H9 (cell line): ENCODE measurements around the gene DHRS7B. TPM values are rescaled to one million over a fixed set of nuclear protein-coding genes. Genes with fewer than 3 reads are reported as not detected.

Experiments
- DNase-seq: peaks from one replicate; pipeline ENCODE4 v3.0.0-alpha.2; 2017
- H2AFZ ChIP-seq: one replicate; pipeline ENCODE4 v1.6.1; 2013; ENCODE audit warnings: mild to moderate bottlenecking, low read length, control low read depth, moderate library complexity
- H2AK5ac ChIP-seq: 2 replicates; pipeline ENCODE4 v1.6.1; 2013; ENCODE audit warnings: low read length, control low read depth, mixed read lengths; ENCODE audit not compliant: insufficient read length
- H2BK120ac ChIP-seq: one replicate; pipeline ENCODE4 v1.6.1; 2013; ENCODE audit warnings: low read depth, mild to moderate bottlenecking, low read length, control low read depth, inconsistent platforms; ENCODE audit not compliant: poor library complexity, severe bottlenecking
- H2BK12ac ChIP-seq: 2 replicates; pipeline ENCODE4 v1.6.1; 2013; ENCODE audit warnings: low read length, control low read depth, mixed read lengths, low read depth; ENCODE audit not compliant: insufficient read length
- H2BK15ac ChIP-seq: 2 replicates; pipeline ENCODE4 v1.6.1; 2013; ENCODE audit warnings: low read depth, low read length, control low read depth
- H2BK20ac ChIP-seq: one replicate; pipeline ENCODE4 v1.6.1; 2013; ENCODE audit warnings: low read depth, mild to moderate bottlenecking, low read length, control low read depth, inconsistent platforms; ENCODE audit not compliant: poor library complexity, severe bottlenecking
- H2BK5ac ChIP-seq: 2 replicates; pipeline ENCODE4 v1.6.1; 2013; ENCODE audit warnings: low read length, control low read depth, mixed read lengths; ENCODE audit not compliant: insufficient read length
- H3K14ac ChIP-seq: 2 replicates; pipeline ENCODE4 v1.6.1; 2013; ENCODE audit warnings: low read length, control low read depth; ENCODE audit not compliant: insufficient read depth
- H3K18ac ChIP-seq: 2 replicates; pipeline ENCODE4 v1.6.1; 2013; ENCODE audit warnings: low read depth, mild to moderate bottlenecking, mixed read lengths, low read length, control low read depth; ENCODE audit not compliant: insufficient read length
- H3K23ac ChIP-seq: 2 replicates; pipeline ENCODE4 v1.6.1; 2013; ENCODE audit warnings: low read length, control low read depth, mixed read lengths, low read depth; ENCODE audit not compliant: insufficient read length
- H3K23me2 ChIP-seq: 2 replicates; pipeline ENCODE4 v1.6.1; 2013; ENCODE audit warnings: low read depth, mild to moderate bottlenecking, mixed read lengths, low read length, control low read depth; ENCODE audit not compliant: insufficient read length, poor library complexity, severe bottlenecking
- H3K27ac ChIP-seq: 2 replicates; pipeline ENCODE4 v1.5.1; 2013; ENCODE audit warnings: low read length, control low read depth, mixed read lengths, low read depth; ENCODE audit not compliant: insufficient read length
- H3K27me3 ChIP-seq: 2 replicates; pipeline ENCODE4 v1.6.1; 2013; ENCODE audit warnings: low read length, control low read depth, inconsistent platforms; ENCODE audit not compliant: insufficient read depth
- H3K4ac ChIP-seq: 2 replicates; pipeline ENCODE4 v1.6.1; 2013; ENCODE audit warnings: low read depth, mild to moderate bottlenecking, control low read depth, inconsistent platforms, low read length, moderate library complexity
- H3K4me1 ChIP-seq: 2 replicates; pipeline ENCODE4 v1.6.1; 2013; ENCODE audit warnings: low read length, control low read depth, inconsistent platforms; ENCODE audit not compliant: insufficient read depth
- H3K4me2 ChIP-seq: 2 replicates; pipeline ENCODE4 v1.6.1; 2013; ENCODE audit warnings: low read length, control low read depth, mixed read lengths; ENCODE audit not compliant: insufficient read length, insufficient read depth
- H3K56ac ChIP-seq: 2 replicates; pipeline ENCODE4 v1.6.1; 2013; ENCODE audit warnings: low read depth, mild to moderate bottlenecking, mixed read lengths, low read length, control low read depth; ENCODE audit not compliant: insufficient read length
- H3K79me1 ChIP-seq: 2 replicates; pipeline ENCODE4 v1.6.1; 2013; ENCODE audit warnings: low read depth, mild to moderate bottlenecking, moderate library complexity, low read length, control low read depth, inconsistent platforms; ENCODE audit not compliant: insufficient read depth, poor library complexity, severe bottlenecking
- H3K79me2 ChIP-seq: 2 replicates; pipeline ENCODE4 v1.6.1; 2013; ENCODE audit warnings: low read length, control low read depth, inconsistent platforms; ENCODE audit not compliant: insufficient read depth
- H3K9ac ChIP-seq: 2 replicates; pipeline ENCODE4 v1.6.1; 2013; ENCODE audit warnings: low read length, control low read depth, mixed read lengths; ENCODE audit not compliant: insufficient read length; ENCODE audit errors: extremely low read depth
- H3K9me3 ChIP-seq: one replicate; pipeline ENCODE4 v1.6.1; 2013; ENCODE audit warnings: low read depth, low read length, inconsistent platforms; ENCODE audit not compliant: control insufficient read depth
- H3T11ph ChIP-seq: one replicate; pipeline ENCODE4 v1.6.1; 2013; ENCODE audit warnings: mild to moderate bottlenecking, low read length, control low read depth, inconsistent platforms
- H4K20me1 ChIP-seq: one replicate; pipeline ENCODE4 v1.6.1; 2013; ENCODE audit not compliant: control insufficient read depth, insufficient read length, insufficient read depth
- H4K5ac ChIP-seq: 2 replicates; pipeline ENCODE4 v1.6.1; 2013; ENCODE audit warnings: low read depth, mild to moderate bottlenecking, mixed read lengths, low read length, control low read depth; ENCODE audit not compliant: insufficient read length
- H4K8ac ChIP-seq: replicated peaks from 2 replicates; pipeline ENCODE4 v1.6.1; 2013; ENCODE audit warnings: low read length, control low read depth, mixed read lengths, low read depth; ENCODE audit not compliant: insufficient read length
- H4K91ac ChIP-seq: 2 replicates; pipeline ENCODE4 v1.6.1; 2013; ENCODE audit warnings: low read depth, mild to moderate bottlenecking, moderate library complexity, mixed read lengths, low read length, control low read depth; ENCODE audit not compliant: insufficient read length
- H3K27ac Mint-ChIP-seq, 3 experiments: 2 replicates in 2 of 3; 3 replicates in 1 of 3; pipeline ENCODE4 v1.8.0; 2020 to 2021; ENCODE audit warnings: mixed read lengths in 3 of 3, mild to moderate bottlenecking in 1 of 3, moderate library complexity in 1 of 3
- H3K27me3 Mint-ChIP-seq: 2 replicates; pipeline ENCODE4 v1.8.0; 2021; ENCODE audit warnings: low read depth, mild to moderate bottlenecking, moderate library complexity, mixed read lengths
- H3K36me3 Mint-ChIP-seq, 3 experiments: 2 replicates in 2 of 3; 3 replicates in 1 of 3; pipeline ENCODE4 v1.8.0; 2020 to 2021; ENCODE audit warnings: low read depth in 3 of 3, mixed read lengths in 3 of 3; ENCODE audit not compliant: insufficient read depth in 1 of 3
- H3K4me1 Mint-ChIP-seq, 2 experiments: 2 replicates each; pipeline ENCODE4 v1.8.0; 2020; ENCODE audit warnings: mixed read lengths in 2 of 2
- H3K4me3 Mint-ChIP-seq, 2 experiments: 2 replicates in 1 of 2; 3 replicates in 1 of 2; pipeline ENCODE4 v1.8.0; 2020 to 2021; ENCODE audit warnings: mild to moderate bottlenecking in 2 of 2, mixed read lengths in 2 of 2, moderate library complexity in 1 of 2
- H3K9me3 Mint-ChIP-seq, 2 experiments: 2 replicates in 1 of 2; 3 replicates in 1 of 2; pipeline ENCODE4 v1.8.0; 2020; ENCODE audit warnings: mild to moderate bottlenecking in 2 of 2, mixed read lengths in 2 of 2, moderate library complexity in 1 of 2
- CTCF ChIP-seq: fragments of 200-600 bp; sonication (generic); conservative IDR thresholded peaks from 3 replicates; pipeline ENCODE4 v1.8.0; 2021; ENCODE audit warnings: antibody characterized with exemption, mild to moderate bottlenecking
- WGBS: extraction: QIAGEN DNeasy Blood & Tissue Kit; methylation state at CpG from one replicate; pipeline ENCODE4 v1.1.7; 2013; ENCODE audit warnings: missing lambda C conversion rate, low lambda C conversion rate, mixed read lengths; ENCODE audit not compliant: insufficient read length; ENCODE audit errors: extremely low coverage; 5-methylcytosine and 5-hydroxymethylcytosine counted together
- total RNA-seq: library from RNA; stranded (reverse); gene quantifications from 2 replicates; pipeline ENCODE4 v1.2.1, GENCODE V29; 2021

DHRS7B gene
- total RNA-seq, 1 experiment from 2014 or later: 20.3 TPM

DNA sequence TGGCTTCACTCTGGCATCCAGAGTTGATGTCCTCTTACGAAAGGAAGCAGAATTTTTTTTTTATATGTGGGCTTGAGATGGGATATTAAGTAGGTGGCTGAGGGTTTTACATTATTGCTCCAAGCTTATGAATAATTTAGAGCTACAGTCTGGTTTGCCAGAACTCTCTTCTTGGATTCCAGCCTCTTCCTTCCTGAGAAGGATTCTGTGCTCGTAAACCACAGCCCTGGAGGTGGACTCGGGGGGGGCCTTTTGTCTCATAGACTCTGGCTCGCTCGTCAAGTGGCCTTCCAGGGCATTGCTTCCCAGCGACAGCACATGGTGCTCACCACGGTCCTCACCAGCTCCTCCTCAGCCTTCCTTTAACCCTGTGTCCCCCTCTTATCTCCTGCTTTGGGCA, 44.0 kb downstream of the DHRS7B start:
- Histone ChIP-seq H2BK120ac (no peak overlapping the region), H3K4me1 (no peaks in the 10 kb centered on the region), H3K14ac (no peak overlapping the region), H4K5ac (no peak overlapping the region), H3T11ph (no peak overlapping the region), H3K79me2 (no peaks in the 10 kb centered on the region), H3K79me1 (no peaks in the 10 kb centered on the region), H3K27me3 (no peaks in the 10 kb centered on the region), H4K8ac (no peak overlapping the region), H2BK20ac (no peak overlapping the region), H3K56ac (no peak overlapping the region), H3K23ac (no peak overlapping the region), H3K18ac (no peak overlapping the region), H3K9ac (no peak overlapping the region), H3K9me3 (no peaks in the 10 kb centered on the region), H2BK12ac (no peak overlapping the region), H2AFZ (no peak overlapping the region), H3K4me2 (no peak overlapping the region), H3K27ac (no peak overlapping the region), H3K23me2 (no peaks in the 10 kb centered on the region), H3K4ac (no peak overlapping the region), H2AK5ac (no peak overlapping the region), H2BK15ac (no peak overlapping the region), H4K91ac (no peak overlapping the region), H2BK5ac (no peak overlapping the region), H4K20me1 (no peaks in the 10 kb centered on the region)
- Mint-ChIP-seq H3K36me3 (peaks cover 0 to 23% (median 12%) of the 10 kb centered on the region in 3 experiments; a peak in 6 of 7 replicates), H3K27ac (peak overlapping the region in 1 of 3 experiments; percentile 49; a peak in 2 of 7 replicates), H3K27me3 (no peaks in the 10 kb centered on the region), H3K4me1 (no peaks in the 10 kb centered on the region), H3K4me3 (no peak overlapping the region), H3K9me3 (no peaks in the 10 kb centered on the region)
- no peak for TF ChIP-seq CTCF
- DNase-seq: no peak
- no CpG with 5 or more reads among the region's 7 CpGs for WGBS
